Activated CD4-positive, alpha-beta T cell treated with anti-CD3 and anti-CD28 coated beads, Interleukin-2, Interleukin-4, amounts not matched to agents 100 ng/mL and 50 ng/mL, durations not matched to agents 16 hours and 8 hours (primary cell): ENCODE results near the gene CFAP251.
"Not testable (repeated sequence)": the region's sequence is repeated elsewhere in the genome, so short reads cannot be mapped to it uniquely, and the experiment has no call there.

ENCODE experiments used
- DNase-seq: peaks from one replicate; pipeline ENCODE4 v3.0.0-alpha.2; 2020; ENCODE audit warnings: low spot score

Gene CFAP251

DNA sequence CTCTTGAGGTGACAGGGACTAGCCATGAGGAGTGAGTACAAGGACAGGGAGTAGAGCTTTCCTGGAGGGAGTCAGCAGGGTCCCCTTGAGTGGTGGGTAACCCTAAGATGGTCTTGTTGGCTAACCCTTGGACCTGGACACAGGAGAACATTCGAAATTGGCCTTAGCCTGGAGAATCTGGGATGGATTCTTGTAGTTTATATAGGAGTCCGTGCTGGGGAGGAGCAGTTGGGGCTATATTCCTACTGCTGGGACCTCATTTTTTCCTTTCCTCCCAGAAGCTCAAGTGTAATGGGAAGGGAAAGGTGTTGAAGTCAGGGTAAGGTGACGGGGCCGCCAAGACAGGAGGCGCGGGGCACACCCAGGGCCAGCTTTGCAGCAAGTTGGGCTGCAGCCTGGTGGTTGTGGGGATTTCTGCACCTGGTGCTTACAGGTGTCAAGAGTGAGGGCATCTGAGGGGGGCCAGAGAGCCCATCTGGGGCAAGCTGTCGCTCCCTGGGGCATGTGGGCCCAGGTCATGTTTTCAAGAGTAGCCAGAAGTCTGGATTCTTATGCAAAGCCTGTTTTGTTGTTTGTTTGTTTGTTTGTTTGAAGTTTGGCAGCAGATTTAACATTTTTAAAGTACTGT is 108.4 kb downstream of the CFAP251 start:
- DNase-seq, result no peak

DNA sequence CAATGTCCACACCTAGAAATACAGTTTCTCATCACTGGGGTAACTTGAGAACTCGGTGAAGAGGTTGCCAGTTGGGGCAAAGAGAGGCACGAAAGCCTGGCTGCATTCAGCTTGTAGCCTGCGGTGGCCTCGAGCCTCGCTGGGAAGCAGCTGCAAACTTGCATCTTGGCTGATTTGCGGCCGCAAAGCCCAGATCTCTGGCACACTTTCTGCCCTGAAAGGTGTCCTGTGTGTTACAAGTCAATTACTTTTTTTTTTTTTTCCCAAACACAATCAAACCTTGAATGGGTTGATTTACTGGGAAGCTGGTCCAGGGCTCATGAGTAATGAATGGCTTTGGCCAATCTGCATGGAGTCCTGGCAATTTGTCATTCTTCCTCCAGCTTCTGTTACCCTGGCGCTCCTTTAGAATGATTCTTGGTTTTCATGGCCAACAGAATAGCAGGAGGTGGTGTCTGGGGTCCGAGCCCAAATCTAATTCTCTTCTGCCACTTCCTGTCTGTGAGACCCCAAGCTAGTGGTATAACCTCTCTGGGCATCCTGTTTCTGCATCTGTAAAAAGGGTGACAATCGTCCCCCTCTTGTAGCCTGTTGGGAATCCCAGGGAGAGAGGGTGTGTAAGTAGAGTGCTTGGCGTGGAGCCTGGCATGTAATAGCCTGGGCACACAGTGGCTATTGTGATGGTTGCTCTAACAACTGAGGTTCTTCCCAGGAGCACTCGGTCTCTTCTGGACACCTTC is 109.9 kb downstream of the CFAP251 start:
- no peak for DNase-seq

DNA sequence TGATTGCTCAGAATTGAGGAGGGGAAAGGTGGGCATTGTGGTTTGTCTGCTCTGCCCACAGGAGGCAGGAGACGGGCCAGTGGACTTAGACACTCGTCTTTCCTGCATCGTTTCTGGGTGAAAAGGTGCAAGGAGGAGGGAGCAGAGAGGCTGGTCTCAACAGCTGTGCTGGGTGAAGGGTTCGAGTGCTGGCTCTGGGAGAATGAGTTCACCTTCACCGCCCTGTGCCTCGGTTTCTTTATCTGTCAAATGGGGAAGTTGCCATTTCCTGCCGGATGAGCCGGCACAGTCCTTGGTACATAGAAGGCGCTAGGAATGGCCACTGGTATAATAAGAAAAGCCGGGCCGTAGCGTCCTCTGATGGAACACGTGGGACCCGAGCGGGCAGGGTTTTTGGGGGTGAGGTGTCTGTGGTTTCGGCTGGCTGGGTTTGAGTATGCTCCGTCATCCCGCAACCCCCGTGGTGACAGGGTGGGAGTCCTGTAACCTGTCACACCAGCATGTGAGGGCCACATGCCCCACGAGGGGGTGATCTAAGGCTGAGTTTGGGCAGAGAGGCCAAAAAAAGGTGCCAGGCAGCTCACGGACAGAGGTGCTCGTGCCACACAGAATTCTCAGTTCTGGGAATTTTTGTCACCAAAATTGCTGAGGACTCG is 110.6 kb downstream of the CFAP251 start:
- peak; percentile 67 for DNase-seq

DNA sequence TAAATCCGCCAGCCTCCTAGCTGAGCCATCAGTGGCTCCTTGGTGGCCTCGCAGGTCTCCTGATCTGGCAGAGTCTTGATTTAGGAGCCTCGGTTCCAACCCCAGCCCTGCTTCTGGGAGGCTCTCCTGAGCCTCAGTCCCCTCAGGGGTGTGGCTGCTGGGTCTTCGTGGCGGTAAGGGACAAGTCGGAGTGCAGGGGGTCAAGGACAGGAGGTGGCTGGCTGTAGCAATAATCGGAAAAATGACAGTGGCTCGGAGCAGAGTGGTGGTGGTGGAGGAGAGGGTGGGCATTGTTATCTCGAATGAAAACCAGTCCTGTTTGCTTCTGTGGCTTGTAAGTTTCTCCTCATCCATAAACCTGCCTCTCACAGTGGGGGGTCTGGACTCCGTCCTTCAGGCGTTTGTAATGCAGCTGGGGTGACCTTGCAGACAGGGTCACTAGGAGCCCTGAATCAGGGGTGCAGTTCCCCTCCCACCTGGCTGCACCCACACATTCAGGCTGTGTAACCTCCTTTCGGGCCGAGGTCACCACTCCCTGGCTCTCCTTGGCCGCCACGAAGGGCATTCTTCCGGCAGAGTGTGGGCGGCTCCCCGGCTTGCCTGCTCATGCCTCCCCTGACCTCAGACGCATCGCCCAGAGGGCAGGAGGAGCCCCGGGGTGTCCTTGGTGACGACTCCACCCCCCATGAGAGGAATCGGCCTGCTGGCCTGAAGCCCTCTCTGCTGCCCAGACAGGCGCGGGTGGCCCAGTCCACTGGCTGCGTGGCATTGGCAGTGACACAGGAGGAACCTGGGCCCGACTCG is 111.4 kb downstream of the CFAP251 start:
- DNase-seq, result no peak

DNA sequence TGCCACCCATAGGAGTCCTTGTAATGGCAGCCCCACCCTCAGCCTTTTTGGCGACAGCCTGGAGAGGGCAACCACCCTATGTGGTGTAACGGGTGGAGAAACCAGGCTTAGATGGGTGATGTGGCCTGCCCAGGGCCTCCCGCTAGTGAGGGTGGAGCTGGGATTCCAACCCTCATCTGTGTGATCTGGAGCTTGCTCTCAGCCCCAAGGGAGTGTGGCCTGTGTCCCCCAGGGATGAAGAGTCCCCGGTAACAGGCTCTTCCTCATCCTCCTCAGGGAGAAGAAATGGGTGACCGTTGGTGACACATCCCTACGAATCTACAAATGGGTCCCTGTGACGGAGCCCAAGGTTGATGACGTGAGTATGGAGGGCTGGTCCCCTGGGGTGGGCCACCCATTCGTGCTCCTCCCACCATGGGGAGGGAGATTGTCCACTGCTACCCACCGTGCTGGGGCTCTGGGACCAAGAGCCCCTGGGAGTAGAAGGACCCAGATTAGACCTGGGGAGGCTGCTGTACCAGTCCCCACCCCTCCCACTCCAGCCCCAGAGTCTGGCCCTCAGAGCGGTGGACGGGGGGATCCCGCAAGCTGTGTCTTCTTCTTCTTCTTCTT is 112.1 kb downstream of the CFAP251 start:
- DNase-seq, result no peak

DNA sequence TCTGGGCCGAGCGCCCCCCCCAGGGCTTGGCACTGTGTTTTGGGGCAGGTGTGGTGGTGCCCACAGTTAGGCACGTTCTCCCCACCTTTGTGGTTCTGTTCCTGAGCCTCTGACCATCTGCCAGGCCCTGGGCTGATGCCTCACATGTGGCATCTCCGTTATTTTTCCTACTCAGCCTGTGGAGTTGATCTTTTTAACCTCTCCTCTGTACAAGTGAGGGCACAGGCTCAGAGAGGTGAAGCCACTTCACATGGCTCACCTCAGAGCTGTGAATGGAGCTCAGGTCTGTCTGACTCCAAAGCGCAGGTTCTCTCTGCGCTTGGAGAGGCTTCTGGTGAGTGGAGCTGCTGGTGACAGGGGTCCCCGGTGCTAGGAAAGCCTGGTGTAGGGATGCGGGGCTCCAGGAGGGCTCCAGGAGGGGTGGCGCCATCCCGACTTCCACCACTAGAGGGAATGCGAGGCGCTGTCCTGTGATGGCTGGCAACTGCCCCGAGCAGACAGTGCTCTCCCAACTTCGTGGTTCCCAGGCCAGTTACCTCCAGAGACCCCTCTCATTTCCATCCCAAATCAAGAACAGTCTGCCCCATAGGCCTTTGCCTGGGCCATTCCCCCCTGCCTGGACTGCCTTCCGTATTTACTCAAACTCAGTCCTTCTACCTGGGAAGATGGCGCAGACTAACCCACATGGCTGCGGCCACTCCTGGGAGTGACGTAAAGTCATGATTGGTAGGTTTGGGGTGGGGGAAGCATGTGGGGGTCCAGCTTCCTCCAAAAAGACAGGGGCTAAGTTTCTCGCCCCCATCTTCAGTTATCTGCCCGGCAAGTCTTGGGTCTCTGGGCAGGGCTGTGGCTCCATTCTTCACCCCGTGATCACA is 113.2 kb downstream of the CFAP251 start:
- peak; percentile 34 for DNase-seq

DNA sequence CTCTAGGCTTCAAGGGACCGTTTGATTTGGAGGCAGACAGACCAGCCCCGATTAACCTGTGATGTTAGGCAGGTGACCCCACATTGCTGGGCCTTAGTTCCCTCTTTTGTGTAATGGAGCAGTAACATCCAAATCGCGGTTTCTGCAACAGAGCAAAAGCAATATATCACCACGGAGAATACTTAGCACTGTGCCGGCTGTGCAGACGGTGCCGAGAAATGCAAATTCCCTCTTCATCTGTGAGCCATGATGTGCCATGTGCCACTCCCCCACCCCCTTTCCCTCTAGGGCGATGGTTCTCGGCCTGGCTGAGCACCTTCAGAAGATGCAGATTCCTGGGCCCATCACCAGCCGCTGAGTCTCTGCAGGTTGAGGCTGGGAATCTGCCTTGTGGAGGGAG is 114.2 kb downstream of the CFAP251 start:
- no peak for DNase-seq

DNA sequence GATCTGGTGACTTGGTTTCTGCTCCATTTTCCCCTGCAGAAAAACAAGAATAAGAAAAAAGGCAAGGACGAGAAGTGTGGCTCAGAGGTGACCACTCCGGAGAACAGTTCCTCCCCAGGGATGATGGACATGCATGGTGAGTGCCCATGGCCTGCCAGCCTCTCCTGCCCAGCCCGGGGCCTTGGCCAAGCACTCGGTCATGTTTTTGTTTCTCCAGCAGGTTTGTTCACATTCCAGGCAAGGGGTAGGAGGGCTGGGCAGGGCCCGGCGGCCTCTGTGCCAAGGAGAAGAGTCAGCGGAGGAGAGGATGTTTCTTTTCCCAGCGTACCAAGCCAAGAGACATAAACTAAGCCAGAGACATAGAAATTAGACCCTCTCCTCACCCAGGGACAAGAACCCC is 116.9 kb downstream of the CFAP251 start:
- no peak for DNase-seq

DNA sequence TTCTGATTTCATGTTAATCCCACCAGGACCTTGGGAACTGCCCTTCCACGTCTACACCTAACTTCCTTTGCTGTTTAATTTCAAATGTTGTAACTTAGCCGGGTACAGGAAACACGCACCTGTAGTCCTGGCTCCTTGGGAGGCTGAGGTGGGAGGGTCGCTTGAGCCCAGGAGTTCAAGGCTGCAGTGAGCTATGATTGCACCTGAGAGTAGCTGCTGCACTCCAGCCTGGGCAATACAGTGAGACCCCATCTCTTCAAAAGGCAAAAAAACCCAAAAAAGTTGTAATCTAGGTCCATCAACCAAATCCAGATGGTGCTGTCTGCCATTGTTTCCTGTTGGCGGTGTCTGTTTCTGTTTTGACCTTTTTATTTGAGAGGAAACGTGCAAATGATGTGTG is 117.8 kb downstream of the CFAP251 start:
- DNase-seq, result no peak

DNA sequence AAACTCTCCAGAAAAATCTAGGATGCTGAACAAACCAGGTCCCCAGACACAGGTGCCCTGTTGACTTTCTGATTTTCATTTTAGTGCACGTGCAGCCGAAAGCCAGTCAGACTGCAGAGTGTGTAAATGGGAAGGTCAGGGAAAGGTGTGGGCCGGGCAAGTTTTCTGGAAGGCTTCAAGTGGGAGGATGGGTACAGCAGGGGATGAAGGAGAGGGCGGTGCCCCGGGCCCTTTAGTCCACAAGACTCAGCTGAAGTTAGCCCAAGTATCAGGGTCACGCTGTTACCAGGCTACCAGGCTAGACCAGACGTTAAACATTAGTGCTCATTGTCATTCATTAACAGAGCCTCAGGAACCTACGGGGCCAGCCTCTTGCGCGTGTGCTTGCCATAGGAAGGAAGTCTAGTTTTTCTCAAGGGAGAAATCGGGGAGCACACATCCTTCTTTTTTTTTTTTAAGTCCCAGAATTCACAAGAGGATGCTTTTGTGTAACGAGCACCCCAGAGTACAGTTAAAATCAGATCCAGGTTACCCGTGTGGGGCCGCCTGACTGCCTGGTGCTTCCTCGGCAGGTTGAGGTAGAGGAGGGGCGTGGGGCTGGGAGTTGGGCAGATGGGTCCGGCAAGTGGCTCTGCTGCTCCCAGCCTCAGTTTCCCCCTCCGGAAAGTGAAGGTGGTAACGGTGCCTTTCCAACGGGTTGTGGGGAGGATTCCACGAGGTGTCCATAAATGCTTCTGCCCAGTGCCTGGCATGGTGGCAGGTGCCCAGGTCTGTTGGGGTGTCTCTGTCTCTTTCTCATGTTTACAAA is 122.4 kb downstream of the CFAP251 start:
- DNase-seq, result no peak

DNA sequence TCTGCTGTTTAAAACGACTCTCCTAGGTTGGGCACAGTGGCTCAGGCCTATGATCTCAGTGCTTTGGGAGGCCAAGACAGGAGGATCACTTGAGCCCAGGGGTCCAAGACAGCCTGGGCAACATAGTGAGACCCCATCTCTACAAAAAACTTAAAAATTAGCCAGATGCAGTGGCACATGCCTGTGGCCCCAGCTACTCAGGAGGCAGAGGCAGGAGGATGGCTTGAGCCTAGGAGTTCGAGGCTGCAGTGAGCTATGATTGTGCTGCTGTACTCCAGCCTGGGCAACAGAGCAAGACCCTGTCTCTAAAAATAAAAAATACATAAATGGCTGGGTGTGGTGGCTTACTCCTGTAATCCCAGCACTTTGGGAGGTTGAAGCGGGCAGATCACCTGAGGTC is 123.1 kb downstream of the CFAP251 start:
- not testable (repeated sequence) for DNase-seq

DNA sequence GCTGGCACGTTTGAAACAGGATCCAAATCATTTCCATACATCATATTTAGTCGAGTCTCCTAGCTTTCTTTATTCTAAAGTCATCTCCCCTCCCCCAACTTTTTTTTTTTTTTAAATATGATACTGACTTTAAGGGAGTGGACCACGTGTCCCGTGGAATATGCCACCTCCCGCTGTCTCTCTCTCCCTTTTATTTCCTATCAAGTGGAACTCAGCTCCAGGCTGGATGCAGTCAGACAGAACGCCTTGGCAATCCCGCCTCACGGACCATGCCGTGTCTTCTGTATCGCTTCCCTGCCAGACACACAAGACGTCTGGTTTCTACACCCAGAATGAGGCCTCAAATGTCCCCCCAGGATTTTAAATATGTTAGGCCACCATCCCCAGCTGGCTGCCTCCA is 124.5 kb downstream of the CFAP251 start:
- DNase-seq, result no peak

DNA sequence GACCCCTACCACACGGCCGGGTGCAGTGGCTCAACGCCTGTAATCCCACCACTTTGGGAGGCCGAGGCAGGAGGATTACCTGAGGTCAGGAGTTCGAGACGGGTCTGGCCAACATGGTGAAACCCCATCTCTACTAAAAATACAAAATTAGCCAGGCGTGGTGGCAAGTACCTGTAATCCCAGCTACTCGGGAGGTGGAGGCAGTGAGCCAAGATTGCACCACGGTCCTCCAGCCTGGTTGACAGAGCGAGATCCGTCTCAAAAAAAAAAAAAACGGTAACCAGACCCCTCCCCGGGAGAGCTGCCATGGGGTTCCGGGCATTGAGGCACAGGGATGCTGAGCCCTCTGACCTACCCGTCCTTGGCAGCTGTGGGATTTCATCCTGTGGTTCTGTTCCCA is 125.1 kb downstream of the CFAP251 start:
- no peak for DNase-seq

DNA sequence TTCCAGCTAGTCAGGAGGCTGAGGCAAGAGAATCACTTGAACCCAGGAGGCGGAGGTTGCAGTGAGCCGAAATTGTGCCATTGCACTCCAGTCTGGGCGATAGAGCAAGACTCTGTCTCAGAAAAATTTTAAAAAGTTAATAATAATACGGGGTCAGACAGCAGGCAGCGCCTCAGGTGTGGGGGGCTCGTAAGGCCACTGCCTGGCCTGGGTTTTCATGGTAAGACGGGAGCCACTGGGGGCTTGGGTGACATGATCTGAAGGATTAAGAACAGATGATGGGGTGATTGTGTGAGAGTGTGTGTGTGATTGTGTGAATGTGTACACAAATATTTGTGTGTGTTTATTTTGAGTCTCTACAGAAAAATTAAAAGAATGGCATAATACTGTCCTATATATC is 126.9 kb downstream of the CFAP251 start:
- no peak for DNase-seq

DNA sequence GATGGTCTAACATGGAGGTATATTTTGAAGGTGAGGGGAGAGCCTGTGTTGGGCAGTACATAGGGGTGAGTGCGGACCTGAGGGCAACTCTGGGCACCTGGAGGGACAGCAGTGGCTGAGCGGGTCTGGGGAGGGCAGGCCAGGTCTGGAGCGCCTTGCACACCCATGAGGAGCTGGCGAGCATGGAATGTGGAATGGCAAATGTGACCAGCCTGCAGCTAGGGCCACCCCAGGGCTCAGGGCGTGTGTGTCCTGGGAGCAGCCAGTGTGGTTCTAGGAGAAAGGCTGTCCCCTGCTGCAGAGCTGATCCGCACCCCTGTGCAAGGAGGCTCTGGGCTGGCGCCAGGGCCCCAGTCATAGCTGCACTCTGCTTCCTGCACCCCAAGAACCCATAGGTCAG is 127.8 kb downstream of the CFAP251 start:
- no peak for DNase-seq

DNA sequence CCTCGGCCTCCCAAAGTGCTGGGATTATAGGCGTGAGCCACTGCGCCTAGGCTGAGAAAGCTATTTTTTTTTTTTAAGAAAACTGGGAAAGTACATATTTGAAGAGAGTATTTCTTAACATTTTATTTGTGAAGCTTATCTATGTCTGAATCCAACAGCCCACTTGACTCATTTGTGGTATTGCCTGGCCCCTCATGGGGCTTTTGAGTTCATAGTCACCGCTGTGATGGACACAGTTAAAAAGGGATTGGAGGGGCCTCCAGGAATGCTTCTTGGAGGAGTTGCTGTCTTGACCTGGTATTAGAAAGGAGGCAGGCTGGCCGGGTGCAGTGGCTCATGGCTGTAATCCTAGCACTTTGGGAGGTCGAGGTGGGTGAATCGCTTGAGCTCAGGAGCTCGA is 129.8 kb downstream of the CFAP251 start:
- DNase-seq, result no peak

DNA sequence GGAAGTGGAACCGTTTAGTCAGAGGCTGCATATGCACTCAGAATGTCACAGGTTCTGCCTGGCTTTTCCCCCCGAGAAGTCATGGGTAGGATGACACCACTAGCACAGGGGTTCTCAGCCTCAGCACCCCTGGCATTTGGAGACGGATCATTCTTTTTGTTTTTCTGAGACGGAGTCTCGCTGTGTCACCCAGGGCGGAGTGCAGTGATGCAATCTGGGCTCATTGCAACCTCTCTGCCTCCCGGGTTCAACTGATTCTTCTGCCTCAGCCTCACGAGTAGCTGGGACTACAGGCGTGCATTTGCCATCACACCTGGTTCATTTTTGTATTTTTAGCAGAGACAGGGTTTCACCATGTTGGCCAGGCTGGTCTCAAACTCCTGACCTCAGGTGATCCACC is 131.4 kb downstream of the CFAP251 start:
- no peak for DNase-seq

DNA sequence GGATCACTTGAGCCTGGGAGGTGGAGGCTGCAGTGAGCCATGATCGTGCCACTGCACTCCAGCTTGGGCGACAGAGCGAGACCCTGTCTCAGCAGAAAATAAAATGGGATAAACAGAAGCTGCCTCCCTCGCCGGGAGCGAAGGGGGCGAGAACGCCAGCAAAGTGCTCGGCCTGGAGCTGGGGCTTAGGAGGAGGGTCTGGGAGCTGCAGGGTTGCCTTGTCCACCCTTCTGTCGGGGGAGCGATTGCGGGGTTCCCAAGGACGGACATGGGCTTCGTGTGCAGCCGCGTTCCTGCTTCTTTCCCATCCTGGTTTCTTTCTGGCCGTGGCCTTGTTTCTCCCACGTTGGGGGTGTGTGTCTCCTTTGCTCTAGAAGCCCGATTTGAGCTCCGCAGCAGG is 132.3 kb downstream of the CFAP251 start:
- DNase-seq, result no peak

DNA sequence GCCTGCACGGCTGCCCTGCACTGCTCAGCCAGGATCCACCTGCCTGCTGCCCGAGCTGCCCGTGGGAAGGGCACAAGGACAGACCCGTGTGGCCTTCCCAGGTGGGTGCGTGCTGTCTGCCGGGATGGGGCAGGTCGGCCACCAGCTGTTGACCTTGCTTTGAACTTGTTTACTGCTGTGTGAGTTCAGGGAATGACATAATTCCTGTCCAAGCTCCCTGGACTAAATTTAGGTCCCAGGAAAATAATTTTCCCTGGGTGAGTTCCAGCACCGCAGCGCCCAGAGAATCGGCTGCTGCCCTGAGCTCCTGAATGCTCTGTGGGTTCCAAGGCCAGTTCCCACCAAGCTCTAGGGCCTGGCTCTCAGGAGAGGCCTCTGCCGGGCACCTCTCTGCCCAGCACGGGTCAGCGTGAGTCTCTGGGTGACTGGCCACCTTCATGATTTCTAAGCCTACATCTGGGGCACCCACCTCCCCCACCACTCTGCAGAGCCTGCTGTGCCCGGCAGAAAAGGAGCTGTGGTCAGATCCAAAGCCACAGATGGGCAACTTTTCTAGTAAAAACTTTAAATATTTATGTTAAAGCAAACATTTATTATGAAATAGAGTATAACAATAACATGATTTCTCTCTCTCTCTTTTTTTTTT is 133.0 kb downstream of the CFAP251 start:
- no peak for DNase-seq

DNA sequence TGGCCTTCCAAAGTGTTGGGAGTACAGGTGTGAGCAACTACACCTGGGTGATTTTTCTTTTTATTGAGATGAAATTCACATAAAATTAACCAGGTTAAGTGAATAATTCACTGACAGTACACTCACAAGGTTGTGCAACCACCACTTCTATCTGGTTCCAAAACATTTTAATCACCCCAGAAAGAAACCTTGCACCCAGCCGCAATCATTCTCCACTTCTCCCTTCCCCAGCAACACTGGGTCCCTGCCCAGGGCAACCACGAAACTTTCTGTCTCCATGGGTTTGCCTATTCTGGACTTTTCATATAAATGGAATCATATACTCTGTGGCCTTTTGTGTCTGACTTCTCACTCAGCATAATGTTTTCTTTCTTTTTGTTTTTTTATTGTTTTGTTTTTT is 133.9 kb downstream of the CFAP251 start:
- DNase-seq, result no peak
